Thyroid gland (tissue), 4 donors: ENCODE measurements around the gene PHF21B.

Experiments used
- CTCF ChIP-seq, 6 experiments: fragments of 200-600 bp in 3 of 6; fragments of 450-650 bp in 3 of 6; sonication (generic) in 3 of 6; IDR thresholded peaks; one replicate each; pipeline ENCODE4 v1.5.1; 2016 to 2019; ENCODE audit warnings: antibody characterized with exemption in 6 of 6, mild to moderate bottlenecking in 2 of 6, inconsistent platforms in 1 of 6, moderate library complexity in 1 of 6
- POLR2A ChIP-seq, 2 donors: fragments of 450-650 bp; IDR thresholded peaks; one replicate each; pipeline ENCODE4 v1.6.1; 2017; ENCODE audit warnings: antibody characterized with exemption in 2 of 2, mild to moderate bottlenecking in 2 of 2, moderate library complexity in 1 of 2

DNA sequence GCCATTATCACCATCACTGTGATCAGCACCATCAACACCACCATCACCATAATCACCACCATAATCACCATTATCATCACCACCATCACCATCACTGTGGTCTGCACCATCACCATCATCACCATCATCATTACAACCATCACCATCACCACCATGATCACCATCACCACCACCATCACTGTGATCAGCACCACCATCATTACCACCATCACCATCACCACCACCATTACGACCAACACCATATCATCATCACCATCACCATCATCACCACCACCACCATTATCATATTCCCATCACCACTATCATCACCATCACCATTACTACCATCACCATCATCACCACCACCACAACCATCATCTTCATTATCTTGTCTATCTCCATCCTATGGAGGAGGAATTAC lies 125.2 kb downstream of the PHF21B start:
- TF ChIP-seq CTCF (IDR thresholded peaks at IDR 0.05) (no peak), POLR2A (IDR thresholded peaks at IDR 0.05) (no peak)
